Neuronal stem cell (in vitro differentiated cells): Measurements from ENCODE around the gene HBP1.

Experiments used
- DNase-seq: peaks from one replicate; pipeline ENCODE4 v3.0.0-alpha.2; 2013; ENCODE audit warnings: low spot score
- H2AFZ ChIP-seq: one replicate; pipeline ENCODE4 v1.6.1; 2013; ENCODE audit warnings: mild to moderate bottlenecking, low read length, inconsistent platforms
- H2AK5ac ChIP-seq: 2 replicates; pipeline ENCODE4 v1.6.1; 2013; ENCODE audit warnings: low read depth, mild to moderate bottlenecking, inconsistent platforms, low read length, moderate library complexity, mixed read lengths
- H2BK120ac ChIP-seq: 2 replicates; pipeline ENCODE4 v1.6.1; 2013; ENCODE audit warnings: low read depth, mild to moderate bottlenecking, inconsistent platforms, low read length, moderate library complexity, mixed read lengths
- H2BK12ac ChIP-seq: one replicate; pipeline ENCODE4 v1.6.1; 2013; ENCODE audit warnings: low read length, inconsistent platforms
- H2BK15ac ChIP-seq: 2 replicates; pipeline ENCODE4 v1.6.1; 2013; ENCODE audit warnings: mild to moderate bottlenecking, low read length, inconsistent platforms, mixed read lengths
- H2BK5ac ChIP-seq: one replicate; pipeline ENCODE4 v1.6.1; 2013; ENCODE audit warnings: inconsistent platforms, mild to moderate bottlenecking, low read length, moderate library complexity
- H3K14ac ChIP-seq: one replicate; pipeline ENCODE4 v1.6.1; 2013; ENCODE audit warnings: low read length, inconsistent platforms
- H3K18ac ChIP-seq: 2 replicates; pipeline ENCODE4 v1.6.1; 2013; ENCODE audit warnings: low read length, inconsistent platforms
- H3K23ac ChIP-seq: 2 replicates; pipeline ENCODE4 v1.6.1; 2013; ENCODE audit warnings: low read depth, mild to moderate bottlenecking, mixed read lengths, low read length, inconsistent platforms; ENCODE audit not compliant: poor library complexity
- H3K27ac ChIP-seq: replicated peaks from 3 replicates; pipeline ENCODE4 v1.5.1; 2013; ENCODE audit warnings: low read length, inconsistent platforms
- H3K27me3 ChIP-seq, 3 experiments: 2 replicates each; pipeline ENCODE4 v1.6.1; 2013; ENCODE audit warnings: low read length in 3 of 3, mild to moderate bottlenecking in 2 of 3, inconsistent platforms in 1 of 3, low read depth in 1 of 3, mixed read lengths in 1 of 3, moderate library complexity in 1 of 3; ENCODE audit not compliant: control insufficient read depth in 3 of 3, insufficient read depth in 3 of 3
- H3K36me3 ChIP-seq, 2 donors: replicated peaks in 1 of 2; 2 replicates each; pipeline ENCODE4 v1.6.1; 2013; ENCODE audit warnings: low read length in 2 of 2; ENCODE audit not compliant: control insufficient read depth in 2 of 2, insufficient read depth in 2 of 2
- H3K4ac ChIP-seq: 2 replicates; pipeline ENCODE4 v1.6.1; 2013; ENCODE audit warnings: inconsistent platforms, mild to moderate bottlenecking, low read length, moderate library complexity
- H3K4me1 ChIP-seq, 2 donors: 1 replicate in 1 of 2; 2 replicates in 1 of 2; pipeline ENCODE4 v1.6.1; 2013; ENCODE audit warnings: low read length in 2 of 2, low read depth in 1 of 2; ENCODE audit not compliant: control insufficient read depth in 2 of 2, insufficient read depth in 1 of 2
- H3K4me2 ChIP-seq: one replicate; pipeline ENCODE4 v1.6.1; 2013; ENCODE audit warnings: mild to moderate bottlenecking, low read length, inconsistent platforms; ENCODE audit not compliant: insufficient read depth, poor library complexity, severe bottlenecking
- H3K4me3 ChIP-seq, 2 donors: 2 replicates each; pipeline ENCODE4 v1.5.1; 2013; ENCODE audit warnings: low read length in 2 of 2, mild to moderate bottlenecking in 2 of 2, inconsistent platforms in 1 of 2, moderate library complexity in 1 of 2
- H3K79me1 ChIP-seq: one replicate; pipeline ENCODE4 v1.6.1; 2013; ENCODE audit warnings: low read depth, mild to moderate bottlenecking, inconsistent platforms, low read length, moderate library complexity
- H3K9ac ChIP-seq: one replicate; pipeline ENCODE4 v1.6.1; 2013; ENCODE audit warnings: mild to moderate bottlenecking, low read depth, low read length, inconsistent platforms; ENCODE audit not compliant: poor library complexity
- H3K9me3 ChIP-seq, 2 donors: replicated peaks in 1 of 2; 2 replicates each; pipeline versions ENCODE3 to v1.6.1; 2013; ENCODE audit warnings: low read length in 2 of 2, mild to moderate bottlenecking in 2 of 2, inconsistent platforms in 1 of 2, low read depth in 1 of 2, mixed read lengths in 1 of 2, moderate library complexity in 1 of 2; ENCODE audit not compliant: control insufficient read depth in 2 of 2, insufficient read depth in 1 of 2
- H4K8ac ChIP-seq: one replicate; pipeline ENCODE4 v1.6.1; 2013; ENCODE audit warnings: low read depth, mild to moderate bottlenecking, inconsistent platforms, low read length, moderate library complexity
- H4K91ac ChIP-seq: one replicate; pipeline ENCODE4 v1.6.1; 2013; ENCODE audit warnings: low read length, low read depth, mild to moderate bottlenecking, inconsistent platforms; ENCODE audit not compliant: poor library complexity
- WGBS, 2 donors: extraction: QIAGEN DNeasy Blood & Tissue Kit; methylation state at CpG; one replicate each; pipeline ENCODE4 v1.1.7; 2013; ENCODE audit warnings: missing lambda C conversion rate in 2 of 2, mixed read lengths in 1 of 2; ENCODE audit not compliant: insufficient read length in 2 of 2, insufficient replicate concordance in 1 of 2; ENCODE audit errors: extremely low coverage in 2 of 2; 5-methylcytosine and 5-hydroxymethylcytosine counted together

The HBP1 gene

DNA sequence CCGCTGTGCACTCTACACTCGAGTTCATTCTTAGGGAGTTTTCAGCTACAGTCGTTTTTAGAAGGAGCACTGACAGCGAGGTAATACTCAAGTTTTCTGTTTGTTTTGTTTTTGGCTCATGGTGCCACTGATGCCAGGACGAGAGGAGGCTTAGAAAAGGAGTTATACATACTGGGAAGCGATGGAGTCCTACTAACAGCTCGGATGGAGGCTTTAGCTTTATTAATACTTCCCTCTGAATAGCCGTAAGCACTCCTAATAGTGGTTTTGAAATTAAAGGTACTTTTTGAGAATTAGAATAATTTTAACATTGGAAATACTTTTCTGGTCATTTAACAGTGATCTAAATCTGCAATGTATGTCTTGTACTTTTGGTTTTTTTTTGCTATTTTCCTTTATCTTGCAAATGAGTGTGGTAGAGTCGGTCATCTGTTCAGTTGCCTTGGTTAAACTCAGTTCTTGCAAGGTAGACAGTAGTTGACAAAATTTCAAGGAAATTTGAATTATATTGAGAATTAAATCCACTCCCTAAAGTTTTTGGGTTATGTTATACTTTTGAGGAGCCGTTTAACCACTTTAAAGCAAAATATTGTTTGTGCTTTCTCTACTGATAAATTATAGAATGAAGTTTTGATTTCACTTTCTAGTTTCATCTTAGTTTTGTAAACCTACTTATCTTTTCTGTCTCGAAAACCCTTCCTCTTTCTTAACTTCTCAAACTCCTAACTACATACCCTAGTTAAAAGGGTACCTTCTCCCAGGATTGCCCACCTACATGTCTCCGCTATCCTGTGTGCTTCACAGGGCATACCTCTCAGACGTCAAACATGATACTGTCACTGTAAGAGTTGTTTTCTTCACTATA, 1.5 kb downstream of the HBP1 start:
- 100% methylated on average over 1 of the region's 13 CpGs for WGBS, 2 donors
- H3K36me3 ChIP-seq, result no peaks in the 10 kb centered on the region
- no peaks in the 10 kb centered on the region for H3K27me3 ChIP-seq
- DNase-seq, result no peak
- H2BK12ac ChIP-seq, result no peak overlapping the region
- H2AFZ ChIP-seq, result peak overlapping the region; percentile 69
- H3K4me1 ChIP-seq, result peaks cover 3 to 15% of the 10 kb centered on the region in 2 donors
- peak overlapping the region; percentile 86 for H3K23ac ChIP-seq
- peak overlapping the region; percentile 85 for H3K27ac ChIP-seq
- no peak overlapping the region for H2BK120ac ChIP-seq
- H2BK5ac ChIP-seq, result no peak overlapping the region
- no peak overlapping the region for H2AK5ac ChIP-seq
- peak overlapping the region; percentile 45 for H3K4me2 ChIP-seq
- no peak overlapping the region for H3K18ac ChIP-seq
- H2BK15ac ChIP-seq, result no peak overlapping the region
- H3K14ac ChIP-seq, result no peak overlapping the region
- no peak overlapping the region for H4K8ac ChIP-seq
- no peak overlapping the region for H3K9ac ChIP-seq
- H3K79me1 ChIP-seq, result peaks cover 1% of the 10 kb centered on the region
- H3K4me3 ChIP-seq, result peak overlapping the region; percentile 74 to 82
- no peak overlapping the region for H3K4ac ChIP-seq
- H3K9me3 ChIP-seq, result no peaks in the 10 kb centered on the region
- H4K91ac ChIP-seq, result no peak overlapping the region

DNA sequence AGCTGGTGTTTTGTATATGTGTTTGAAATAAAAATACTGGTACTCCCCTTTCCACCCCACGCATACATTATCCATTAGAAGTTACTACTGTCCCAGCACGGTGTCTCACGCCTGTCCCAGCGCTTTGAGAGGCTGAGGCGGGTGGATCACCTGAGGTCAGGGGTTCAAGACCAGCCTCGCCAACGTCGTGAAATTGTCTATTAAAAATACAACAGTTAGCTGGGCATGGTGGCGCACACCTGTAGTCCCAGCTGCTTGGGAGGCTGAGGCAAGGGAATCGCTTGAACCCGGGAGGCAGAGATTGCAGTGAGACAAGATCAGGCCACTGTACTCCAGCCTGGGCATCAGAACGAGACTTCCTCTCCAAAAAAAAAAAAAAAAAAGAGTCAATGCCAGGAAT, 2.7 kb downstream of the HBP1 start:
- no peak for DNase-seq
- Histone ChIP-seq H3K9ac (no peak overlapping the region), H3K18ac (no peak overlapping the region), H3K27me3 (no peaks in the 10 kb centered on the region), H4K91ac (no peak overlapping the region), H3K4ac (no peak overlapping the region), H2BK12ac (no peak overlapping the region), H2BK120ac (no peak overlapping the region), H2AFZ (no peak overlapping the region), H3K4me3 (peak overlapping the region in 1 of 2 donors; percentile 36), H3K14ac (no peak overlapping the region), H2AK5ac (no peak overlapping the region), H3K4me2 (no peak overlapping the region), H4K8ac (no peak overlapping the region), H3K79me1 (peaks cover 1% of the 10 kb centered on the region), H3K27ac (no peak overlapping the region), H3K23ac (no peak overlapping the region), H3K9me3 (no peaks in the 10 kb centered on the region), H2BK5ac (no peak overlapping the region), H3K4me1 (peaks cover 3 to 15% of the 10 kb centered on the region in 2 donors), H3K36me3 (no peaks in the 10 kb centered on the region), H2BK15ac (no peak overlapping the region)
- WGBS, 2 donors, result no CpG with 5 or more reads among the region's 12 CpGs

DNA sequence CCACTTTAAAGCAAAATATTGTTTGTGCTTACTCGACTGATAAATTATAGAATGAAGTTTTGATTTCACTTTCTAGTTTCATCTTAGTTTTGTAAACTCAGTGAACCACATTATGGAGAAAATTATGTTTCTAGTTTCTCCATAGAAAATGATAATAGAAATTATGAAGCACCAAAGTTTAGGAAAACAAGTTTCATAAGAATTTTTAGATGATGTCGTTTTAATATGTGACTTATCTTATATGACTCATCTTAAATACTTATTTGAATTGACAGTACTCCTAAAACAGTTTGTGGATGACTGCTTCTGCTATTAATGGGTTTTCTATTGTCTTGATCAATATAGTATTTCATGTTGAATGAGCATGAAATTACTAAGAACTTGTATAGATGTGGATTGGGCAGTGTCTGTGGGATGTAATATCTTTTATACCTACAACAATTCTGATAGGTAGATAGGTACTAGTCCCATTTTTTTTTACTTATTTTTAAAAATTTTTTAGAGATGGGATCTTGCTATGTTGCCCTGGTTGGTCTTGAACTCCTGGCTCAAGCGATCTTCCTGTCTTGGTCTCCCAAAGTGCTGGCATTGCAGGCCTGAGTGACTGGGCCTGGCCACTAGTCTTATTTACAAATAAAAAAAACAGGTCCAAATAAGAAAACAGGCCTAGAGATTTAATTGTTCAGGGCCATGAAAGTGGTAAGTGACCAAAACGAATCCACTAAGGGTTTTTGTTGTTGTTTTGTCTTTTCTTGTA, 3.7 kb downstream of the HBP1 start:
- Histone ChIP-seq H3K27ac (peak overlapping the region; percentile 37), H2BK5ac (no peak overlapping the region), H3K36me3 (no peaks in the 10 kb centered on the region), H4K91ac (no peak overlapping the region), H3K23ac (no peak overlapping the region), H2BK15ac (no peak overlapping the region), H3K4me3 (no peak overlapping the region), H3K79me1 (peaks cover 1% of the 10 kb centered on the region), H4K8ac (no peak overlapping the region), H3K9me3 (no peaks in the 10 kb centered on the region), H3K4ac (no peak overlapping the region), H3K27me3 (no peaks in the 10 kb centered on the region), H3K4me1 (peaks cover 3 to 15% of the 10 kb centered on the region in 2 donors), H3K9ac (no peak overlapping the region), H2BK12ac (no peak overlapping the region), H3K14ac (no peak overlapping the region), H2AK5ac (no peak overlapping the region), H2AFZ (no peak overlapping the region), H3K4me2 (no peak overlapping the region), H3K18ac (no peak overlapping the region), H2BK120ac (no peak overlapping the region)
- no peak for DNase-seq
- no CpG with 5 or more reads among the region's 4 CpGs for WGBS, 2 donors

DNA sequence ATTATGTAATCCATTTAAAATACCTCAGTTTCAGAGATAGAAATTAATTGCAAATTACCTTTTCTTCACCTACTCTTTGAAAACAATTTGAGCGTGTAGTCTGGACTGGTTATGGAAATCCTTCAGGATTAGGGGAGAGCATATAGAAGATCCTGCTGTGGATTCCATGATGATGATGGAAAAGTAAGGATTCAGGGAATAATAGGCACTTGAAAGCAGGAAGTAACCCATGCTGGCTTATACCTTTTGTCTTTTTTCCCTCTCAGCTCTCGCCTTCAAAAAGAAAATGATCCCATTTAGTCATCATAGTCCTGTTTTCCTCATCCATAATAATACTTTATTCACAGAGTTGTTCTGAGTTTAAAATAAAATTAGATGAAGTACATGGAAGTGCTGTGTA, 4.4 kb downstream of the HBP1 start:
- Histone ChIP-seq H3K4me1 (peaks cover 3 to 15% of the 10 kb centered on the region in 2 donors), H3K14ac (no peak overlapping the region), H3K18ac (no peak overlapping the region), H4K91ac (no peak overlapping the region), H2BK5ac (no peak overlapping the region), H3K79me1 (peaks cover 1% of the 10 kb centered on the region), H3K9ac (no peak overlapping the region), H3K23ac (no peak overlapping the region), H3K4ac (no peak overlapping the region), H3K27ac (no peak overlapping the region), H3K36me3 (no peaks in the 10 kb centered on the region), H2BK120ac (no peak overlapping the region), H2AK5ac (no peak overlapping the region), H2BK12ac (no peak overlapping the region), H3K4me2 (no peak overlapping the region), H4K8ac (no peak overlapping the region), H3K9me3 (no peaks in the 10 kb centered on the region), H3K4me3 (no peak overlapping the region), H2BK15ac (no peak overlapping the region), H2AFZ (no peak overlapping the region), H3K27me3 (no peaks in the 10 kb centered on the region)
- DNase-seq, result no peak
- no CpG with 5 or more reads among the region's 2 CpGs for WGBS, 2 donors
